HepG2 (cell line): ENCODE data around the gene ZNF3. TPM values are rescaled to one million over a fixed set of nuclear protein-coding genes. Genes with fewer than 3 reads are reported as not detected.
A peak's percentile ranks its signal among the peaks of the same experiment; 100 is the strongest.

Experiments
- BCL3 ChIP-seq: sonication (generic); formaldehyde crosslinking; IDR thresholded peaks from 2 replicates; pipeline ENCODE4 v1.5.1; 2020; ENCODE audit warnings: mild to moderate bottlenecking, missing genetic modification reagents, moderate library complexity
- CCDC6 ChIP-seq: sonication (generic); formaldehyde crosslinking; IDR thresholded peaks from 2 replicates; pipeline ENCODE4 v1.8.1; 2022; ENCODE audit warnings: mild to moderate bottlenecking, missing genetic modification reagents, moderate library complexity
- FOXO1 ChIP-seq: sonication (generic); formaldehyde crosslinking; IDR thresholded peaks from 2 replicates; pipeline ENCODE4 v1.4.0; 2020; ENCODE audit warnings: missing genetic modification reagents
- GFI1 ChIP-seq: sonication (generic); formaldehyde crosslinking; IDR thresholded peaks from 2 replicates; pipeline ENCODE4 v1.5.0; 2020; ENCODE audit warnings: missing genetic modification reagents, mild to moderate bottlenecking, borderline replicate concordance
- HDAC2 ChIP-seq: sonication (generic); formaldehyde crosslinking; IDR thresholded peaks from 2 replicates; pipeline ENCODE4 v1.4.0; 2020; ENCODE audit warnings: missing genetic modification reagents
- HOXA9 ChIP-seq: sonication (generic); formaldehyde crosslinking; IDR thresholded peaks from 2 replicates; pipeline ENCODE4 v1.8.1; 2022; ENCODE audit warnings: missing genetic modification reagents, mild to moderate bottlenecking, moderate library complexity, borderline replicate concordance
- KMT2B ChIP-seq: IDR thresholded peaks from 2 replicates; pipeline ENCODE4 v1.6.1; 2016; ENCODE audit warnings: missing genetic modification reagents, missing compliant biosample characterization
- MIXL1 ChIP-seq: IDR thresholded peaks from 2 replicates; pipeline ENCODE4 v1.6.1; 2016
- MTERF4 ChIP-seq: sonication (generic); formaldehyde crosslinking; IDR thresholded peaks from 2 replicates; pipeline ENCODE4 v1.8.0; 2023; ENCODE audit warnings: mild to moderate bottlenecking, missing genetic modification reagents
- MXD4 ChIP-seq: IDR thresholded peaks from 2 replicates; pipeline ENCODE4 v1.6.1; 2016; ENCODE audit warnings: mild to moderate bottlenecking, missing biosample characterization, missing genetic modification reagents
- NFKB2 ChIP-seq: sonication (generic); formaldehyde crosslinking; IDR thresholded peaks from 2 replicates; pipeline ENCODE4 v1.4.0; 2020; ENCODE audit warnings: missing genetic modification reagents, borderline replicate concordance
- PAXIP1 ChIP-seq: sonication (generic); formaldehyde crosslinking; conservative IDR thresholded peaks from 2 replicates; pipeline ENCODE4 v1.4.0; 2020; ENCODE audit warnings: mild to moderate bottlenecking, missing genetic modification reagents, moderate library complexity
- RBM22 ChIP-seq: fragments of 200-400 bp; formaldehyde crosslinking; optimal IDR thresholded peaks from 2 replicates; pipeline ENCODE3; 2017; ENCODE audit warnings: mild to moderate bottlenecking, low read length, moderate library complexity
- RFX5 ChIP-seq: IDR thresholded peaks from 2 replicates; pipeline ENCODE4 v1.6.1; 2011; ENCODE audit warnings: low read depth, low read length, improper control_type of control experiment
- SCMH1 ChIP-seq: sonication (generic); formaldehyde crosslinking; IDR thresholded peaks from 2 replicates; pipeline ENCODE4 v1.9.0; 2021; ENCODE audit warnings: missing genetic modification reagents, mild to moderate bottlenecking, borderline replicate concordance
- STAT5B ChIP-seq: sonication (generic); formaldehyde crosslinking; IDR thresholded peaks from 2 replicates; pipeline ENCODE4 v1.4.0; 2020; ENCODE audit warnings: missing genetic modification reagents
- ZBTB8A ChIP-seq: sonication (generic); formaldehyde crosslinking; IDR thresholded peaks from 2 replicates; pipeline ENCODE4 v1.4.0; 2020; ENCODE audit warnings: mild to moderate bottlenecking, low read depth, missing genetic modification reagents, borderline replicate concordance
- ZMAT3 ChIP-seq: sonication (generic); formaldehyde crosslinking; conservative IDR thresholded peaks from 2 replicates; pipeline ENCODE4 v1.7.0; 2021; ENCODE audit warnings: missing genetic modification reagents
- ZNF143 ChIP-seq: sonication (generic); formaldehyde crosslinking; IDR thresholded peaks from 2 replicates; pipeline ENCODE4 v1.4.0; 2020; ENCODE audit warnings: missing genetic modification reagents
- ZNF160 ChIP-seq: sonication (generic); formaldehyde crosslinking; IDR thresholded peaks from 2 replicates; pipeline ENCODE4 v1.8.0; 2022; ENCODE audit warnings: mild to moderate bottlenecking, inconsistent platforms, missing genetic modification reagents
- ZNF230 ChIP-seq: sonication (generic); formaldehyde crosslinking; IDR thresholded peaks from 2 replicates; pipeline ENCODE4 v1.4.0; 2020; ENCODE audit warnings: mild to moderate bottlenecking, missing genetic modification reagents
- ZNF253 ChIP-seq: sonication (generic); formaldehyde crosslinking; IDR thresholded peaks from 2 replicates; pipeline ENCODE4 v1.8.0; 2022; ENCODE audit warnings: mild to moderate bottlenecking, missing genetic modification reagents, borderline replicate concordance
- ZNF615 ChIP-seq: sonication (generic); formaldehyde crosslinking; IDR thresholded peaks from 2 replicates; pipeline ENCODE4 v1.5.0; 2020; ENCODE audit warnings: mild to moderate bottlenecking, missing genetic modification reagents, borderline replicate concordance
- polyA plus RNA-seq, 8 experiments: library from polyadenylated mRNA; depleted of rRNA in 3 of 8; stranded (reverse) in 7 of 8; unstranded in 1 of 8; fragments of >200 nt; fragmentation: Illumina TruSeq in 4 of 8; extraction: Trizol in 4 of 8; gene quantifications; 2 replicates each; pipeline versions ENCODE4 v1.2.1 to v1.2.3, GENCODE V29; 2011 to 2016; ENCODE audit warnings: low read depth in 4 of 8, missing spikeins in 1 of 8, mixed read lengths in 1 of 8; ENCODE audit not compliant: insufficient read depth in 1 of 8
- total RNA-seq, 5 experiments: library from RNA; depleted of rRNA; stranded (reverse); fragments of >200 nt; fragmentation: Illumina TruSeq; extraction: Trizol; gene quantifications; 2 replicates each; pipeline ENCODE4 v1.2.3, GENCODE V29; 2016; ENCODE audit warnings: low read depth in 1 of 5
- TF ChIP-seq, protein P1 (sequence below): sonication (generic); formaldehyde crosslinking; IDR thresholded peaks from 2 replicates; pipeline ENCODE4 v1.8.1; 2023; ENCODE audit warnings: mild to moderate bottlenecking, missing genetic modification reagents

Gene ZNF3
- total and polyA plus RNA-seq, 2 of the 13 experiments (the other 11 are each of a cell fraction or from before 2014, with no cell fraction given) = 33.7 to 56.9 TPM

DNA sequence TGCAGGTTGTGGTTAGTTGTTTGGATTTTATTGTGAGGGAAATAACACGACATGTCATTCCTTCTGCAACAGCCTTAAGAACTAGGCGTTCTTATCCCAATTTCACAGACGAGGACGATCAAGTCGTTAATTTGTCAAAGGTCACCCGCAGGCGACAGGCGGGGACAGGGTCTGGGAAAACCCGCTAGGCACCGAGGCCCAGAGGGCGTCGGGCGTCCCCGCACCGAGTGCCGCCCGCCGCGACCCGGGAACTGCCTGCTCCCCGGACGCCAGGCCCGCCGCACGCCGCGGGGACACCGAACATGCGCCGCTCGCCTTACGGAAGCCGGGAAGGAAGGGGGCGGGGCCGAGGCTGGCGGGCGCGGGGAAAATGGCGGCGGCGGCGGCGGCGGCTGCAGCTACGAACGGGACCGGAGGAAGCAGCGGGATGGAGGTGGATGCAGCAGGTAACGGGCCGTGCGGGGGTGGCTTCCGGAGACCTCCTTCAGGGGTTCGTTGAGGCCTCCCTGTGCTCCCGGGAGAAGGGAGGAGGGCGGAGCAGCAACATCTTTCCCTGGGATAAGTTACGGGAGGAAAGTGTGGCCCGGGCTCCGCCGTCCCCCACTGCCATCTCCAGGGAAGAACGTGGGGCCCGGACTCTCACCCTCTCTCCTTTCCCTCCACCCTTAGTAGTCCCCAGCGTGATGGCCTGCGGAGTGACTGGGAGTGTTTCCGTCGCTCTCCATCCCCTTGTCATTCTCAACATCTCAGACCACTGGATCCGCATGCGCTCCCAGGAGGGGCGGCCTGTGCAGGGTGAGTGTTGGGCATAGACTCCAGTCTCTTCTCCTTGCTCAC is 7.3 kb upstream of the ZNF3 start, which contains the start of gene COPS6 (continued):
- peak; percentile 98 for TF ChIP-seq BCL3 (CRISPR knock-in tag)
- peak; percentile 86 for TF ChIP-seq ZNF615 (CRISPR knock-in tag)
- peak; percentile 58; the same call in 1 of the 2 replicates for TF ChIP-seq FOXO1 (CRISPR knock-in tag)
- peak; percentile 89 for TF ChIP-seq HOXA9 (CRISPR knock-in tag)
- TF ChIP-seq NFKB2 (CRISPR knock-in tag) = peak; percentile 95
- TF ChIP-seq KMT2B = peak; percentile 90
- no peak for TF ChIP-seq RFX5
- no peak for TF ChIP-seq STAT5B (CRISPR knock-in tag)
- TF ChIP-seq ZNF143 (CRISPR knock-in tag) = peak; percentile 48; the same call in 1 of the 2 replicates
- peak; percentile 75; the same call in 1 of the 2 replicates for TF ChIP-seq ZNF160 (CRISPR knock-in tag)
- TF ChIP-seq HDAC2 (CRISPR knock-in tag) = 0 out of 2 replicates have a peak, but pooled peaks have one; percentile 49
- peak; percentile 84; the same call in 1 of the 2 replicates for TF ChIP-seq ZNF230 (CRISPR knock-in tag)
- TF ChIP-seq ZNF253 = peak; percentile 69
- TF ChIP-seq ZMAT3 (CRISPR knock-in tag) = peak; percentile 99
- TF ChIP-seq, protein P1, sequence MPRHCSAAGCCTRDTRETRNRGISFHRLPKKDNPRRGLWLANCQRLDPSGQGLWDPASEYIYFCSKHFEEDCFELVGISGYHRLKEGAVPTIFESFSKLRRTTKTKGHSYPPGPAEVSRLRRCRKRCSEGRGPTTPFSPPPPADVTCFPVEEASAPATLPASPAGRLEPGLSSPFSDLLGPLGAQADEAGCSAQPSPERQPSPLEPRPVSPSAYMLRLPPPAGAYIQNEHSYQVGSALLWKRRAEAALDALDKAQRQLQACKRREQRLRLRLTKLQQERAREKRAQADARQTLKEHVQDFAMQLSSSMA (CRISPR knock-in tag) = peak; percentile 88; the same call in 1 of the 2 replicates
- TF ChIP-seq PAXIP1 (CRISPR knock-in tag) = peak; percentile 52; the same call in 1 of the 2 replicates
- TF ChIP-seq MTERF4 = no peak; the same call in 1 of the 2 replicates
- TF ChIP-seq CCDC6 (CRISPR knock-in tag) = peak; percentile 97
- TF ChIP-seq RBM22 = no peak
- TF ChIP-seq SCMH1 (CRISPR knock-in tag) = no peak
- TF ChIP-seq MIXL1 (CRISPR knock-in tag) = peak; percentile 68; the same call in 1 of the 2 replicates
- peak; percentile 77; the same call in 1 of the 2 replicates for TF ChIP-seq GFI1 (CRISPR knock-in tag)
- peak; percentile 97 for TF ChIP-seq MXD4 (CRISPR knock-in tag)
- TF ChIP-seq ZBTB8A (CRISPR knock-in tag) = peak; percentile 53; the same call in 1 of the 2 replicates
